Omental fat pad (tissue), 4 donors: ENCODE measurements around the gene WRAP73. TPM values are rescaled to one million over a fixed set of nuclear protein-coding genes. Genes with fewer than 3 reads are reported as not detected.

Experiments
- ATAC-seq: fragments of 150-250 bp; one replicate; pipeline ENCODE4 v1.9.1; 2016; ENCODE audit warnings: mild to moderate bottlenecking, moderate library complexity; ENCODE audit not compliant: low FRiP score
- DNase-seq: peaks from one replicate; pipeline ENCODE4 v3.0.0-alpha.2; 2019; ENCODE audit warnings: low spot score
- total RNA-seq, 4 donors: library from RNA; depleted of rRNA; stranded (reverse); fragments of >200 nt; gene quantifications; one replicate each; pipeline ENCODE4 v1.1.0, GENCODE V29; 2016
- TF ChIP-seq, protein P1 (sequence below), 3 donors: fragments of 450-650 bp; IDR thresholded peaks; one replicate each; pipeline ENCODE4 v1.5.1; 2016 to 2017; ENCODE audit warnings: antibody characterized with exemption in 3 of 3, mild to moderate bottlenecking in 3 of 3, moderate library complexity in 2 of 3

WRAP73 gene
- total RNA-seq, 4 donors from 2014 or later: 10.4 to 31.2 (median 15.5) TPM

DNA sequence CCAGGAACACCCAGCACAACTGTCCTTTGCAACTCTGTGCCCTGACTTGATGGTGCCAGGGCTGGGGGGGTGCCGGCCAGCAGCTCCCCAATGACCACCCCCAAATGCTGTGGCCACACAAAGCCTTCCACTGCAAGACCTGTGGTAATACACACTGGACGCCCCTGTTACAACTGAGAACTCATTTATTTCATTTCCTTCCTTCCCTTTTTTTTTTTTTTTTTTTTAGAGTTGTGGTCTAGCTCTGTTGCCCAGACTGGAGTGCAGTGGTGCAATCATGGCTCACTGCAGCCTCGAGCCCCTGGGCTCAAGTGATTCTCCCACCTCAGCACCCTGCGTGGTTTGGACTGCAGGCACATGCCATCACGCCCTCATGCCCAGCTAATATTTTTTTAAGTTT is 27.6 kb upstream of the WRAP73 start:
- ATAC-seq (no peak), DNase-seq (no peak)
- TF ChIP-seq, protein P1, sequence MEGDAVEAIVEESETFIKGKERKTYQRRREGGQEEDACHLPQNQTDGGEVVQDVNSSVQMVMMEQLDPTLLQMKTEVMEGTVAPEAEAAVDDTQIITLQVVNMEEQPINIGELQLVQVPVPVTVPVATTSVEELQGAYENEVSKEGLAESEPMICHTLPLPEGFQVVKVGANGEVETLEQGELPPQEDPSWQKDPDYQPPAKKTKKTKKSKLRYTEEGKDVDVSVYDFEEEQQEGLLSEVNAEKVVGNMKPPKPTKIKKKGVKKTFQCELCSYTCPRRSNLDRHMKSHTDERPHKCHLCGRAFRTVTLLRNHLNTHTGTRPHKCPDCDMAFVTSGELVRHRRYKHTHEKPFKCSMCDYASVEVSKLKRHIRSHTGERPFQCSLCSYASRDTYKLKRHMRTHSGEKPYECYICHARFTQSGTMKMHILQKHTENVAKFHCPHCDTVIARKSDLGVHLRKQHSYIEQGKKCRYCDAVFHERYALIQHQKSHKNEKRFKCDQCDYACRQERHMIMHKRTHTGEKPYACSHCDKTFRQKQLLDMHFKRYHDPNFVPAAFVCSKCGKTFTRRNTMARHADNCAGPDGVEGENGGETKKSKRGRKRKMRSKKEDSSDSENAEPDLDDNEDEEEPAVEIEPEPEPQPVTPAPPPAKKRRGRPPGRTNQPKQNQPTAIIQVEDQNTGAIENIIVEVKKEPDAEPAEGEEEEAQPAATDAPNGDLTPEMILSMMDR (IDR thresholded peaks at IDR 0.05): no peak

DNA sequence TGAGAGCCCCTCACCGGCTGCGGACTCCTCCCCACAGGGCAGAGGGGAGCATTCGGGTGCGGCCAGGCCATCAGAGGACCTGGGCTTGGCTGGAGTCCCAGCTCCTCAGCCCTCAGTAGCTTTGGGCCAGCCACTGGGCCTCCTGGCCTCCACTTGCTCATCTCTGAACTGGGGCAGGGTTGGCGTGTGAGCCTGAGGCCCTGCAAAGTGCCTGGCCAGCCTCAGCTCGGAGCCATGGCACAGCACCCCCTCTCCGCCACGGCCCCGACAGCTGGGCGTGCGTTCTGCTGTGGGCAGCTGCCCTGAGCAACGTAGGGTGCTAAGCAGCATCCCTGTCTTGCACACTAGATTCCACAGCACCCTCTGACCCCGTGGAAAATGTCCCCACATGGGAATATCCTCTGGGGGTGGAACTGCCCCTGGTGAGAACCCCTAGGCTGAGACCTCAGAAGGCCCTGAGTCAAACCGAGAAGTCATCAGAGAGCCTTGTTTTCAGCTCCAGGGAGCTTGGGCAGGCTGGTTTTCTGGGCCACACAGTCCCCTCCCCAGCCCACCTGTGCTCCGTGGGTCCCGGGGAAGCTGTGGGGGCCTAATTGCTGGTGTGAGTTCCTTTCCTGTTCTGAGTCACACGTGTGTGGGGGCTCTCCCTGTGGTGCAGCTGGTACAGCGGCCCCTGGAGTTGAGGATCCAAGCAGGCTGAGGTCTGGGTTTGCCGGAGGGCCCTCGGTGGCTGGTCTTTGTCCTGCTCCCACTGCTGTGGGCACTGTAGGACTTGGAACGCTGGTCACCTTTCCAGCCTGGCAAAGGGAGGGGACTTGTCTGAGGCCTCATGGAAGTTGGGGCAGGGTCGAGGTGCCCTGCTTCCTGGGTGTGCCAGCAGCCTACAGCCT is 26.9 kb upstream of the WRAP73 start:
- DNase-seq (no peak), ATAC-seq (no peak)
- TF ChIP-seq, protein P1 (IDR thresholded peaks at IDR 0.05): no peak

DNA sequence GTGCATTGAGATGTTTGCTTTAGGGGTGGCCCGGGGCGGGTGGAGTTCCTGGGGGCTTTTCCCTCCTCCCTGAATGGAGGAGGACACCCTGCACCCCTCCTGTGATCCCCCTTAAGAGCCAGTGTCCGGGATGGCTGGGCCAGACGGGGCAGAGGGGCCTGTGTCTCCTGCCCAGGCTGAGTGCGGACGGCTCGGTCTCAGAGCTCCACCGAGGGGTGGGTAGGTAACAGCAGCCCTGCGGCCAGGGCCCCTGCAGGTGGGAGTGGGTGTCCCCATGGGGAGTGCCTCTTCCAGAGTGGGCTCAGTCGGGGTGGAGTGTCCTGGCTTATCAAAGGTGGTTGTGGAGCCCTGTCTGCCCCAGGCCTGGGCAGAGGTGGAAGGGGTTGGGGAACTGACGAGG is 25.5 kb upstream of the WRAP73 start:
- no peak for ATAC-seq
- DNase-seq: no peak
- TF ChIP-seq, protein P1 (IDR thresholded peaks at IDR 0.05): no peak

DNA sequence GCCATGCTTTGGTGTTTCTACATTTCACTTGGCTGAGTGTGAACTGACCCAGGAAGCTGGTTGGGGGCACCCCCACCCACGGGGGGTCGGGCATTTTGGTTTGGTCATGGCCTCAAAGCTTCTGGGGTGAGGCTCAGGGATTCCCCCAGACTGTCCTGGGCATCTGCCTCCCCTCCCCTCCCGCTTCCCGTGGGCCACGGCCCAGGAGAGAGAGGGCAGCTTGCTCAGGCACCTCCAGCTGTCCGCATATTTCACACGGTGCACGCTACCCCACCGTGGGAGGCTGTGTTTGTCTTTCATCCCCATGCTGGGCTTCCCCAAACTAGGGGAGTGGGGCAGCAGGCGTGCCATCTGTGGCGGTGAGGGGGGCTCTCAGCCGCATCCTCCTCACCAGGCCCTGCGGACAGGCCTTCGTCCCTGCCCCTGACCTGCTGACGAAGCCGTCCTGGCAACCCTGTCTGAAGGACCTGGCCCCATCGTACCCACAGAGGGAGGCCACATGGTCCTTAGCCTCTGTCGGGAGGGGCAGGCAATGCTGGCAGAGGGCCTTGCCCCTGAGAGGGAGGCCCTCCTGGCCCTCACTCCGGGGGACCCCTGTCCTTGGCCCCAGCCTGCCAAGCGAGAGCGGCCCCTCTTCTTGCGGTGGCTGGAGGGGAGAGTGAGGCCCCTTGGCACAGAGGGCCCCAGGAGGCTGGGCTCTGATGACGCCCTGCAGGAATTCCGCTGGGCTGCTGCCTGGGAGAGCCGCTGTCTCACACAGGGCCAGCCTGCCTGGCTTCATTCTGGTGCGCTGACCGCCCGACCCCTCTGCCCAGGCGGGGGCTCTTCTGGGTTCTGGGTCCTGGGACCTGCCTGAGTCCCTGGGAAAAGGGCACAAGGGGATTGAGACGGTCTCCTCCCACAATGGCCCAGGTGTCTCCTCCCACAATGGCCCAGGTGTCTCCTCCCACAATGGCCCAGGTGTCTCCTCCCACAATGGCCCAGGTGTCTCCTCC is 24.5 kb upstream of the WRAP73 start:
- ATAC-seq (no peak), DNase-seq (no peak)
- TF ChIP-seq, protein P1 (IDR thresholded peaks at IDR 0.05): no peak

DNA sequence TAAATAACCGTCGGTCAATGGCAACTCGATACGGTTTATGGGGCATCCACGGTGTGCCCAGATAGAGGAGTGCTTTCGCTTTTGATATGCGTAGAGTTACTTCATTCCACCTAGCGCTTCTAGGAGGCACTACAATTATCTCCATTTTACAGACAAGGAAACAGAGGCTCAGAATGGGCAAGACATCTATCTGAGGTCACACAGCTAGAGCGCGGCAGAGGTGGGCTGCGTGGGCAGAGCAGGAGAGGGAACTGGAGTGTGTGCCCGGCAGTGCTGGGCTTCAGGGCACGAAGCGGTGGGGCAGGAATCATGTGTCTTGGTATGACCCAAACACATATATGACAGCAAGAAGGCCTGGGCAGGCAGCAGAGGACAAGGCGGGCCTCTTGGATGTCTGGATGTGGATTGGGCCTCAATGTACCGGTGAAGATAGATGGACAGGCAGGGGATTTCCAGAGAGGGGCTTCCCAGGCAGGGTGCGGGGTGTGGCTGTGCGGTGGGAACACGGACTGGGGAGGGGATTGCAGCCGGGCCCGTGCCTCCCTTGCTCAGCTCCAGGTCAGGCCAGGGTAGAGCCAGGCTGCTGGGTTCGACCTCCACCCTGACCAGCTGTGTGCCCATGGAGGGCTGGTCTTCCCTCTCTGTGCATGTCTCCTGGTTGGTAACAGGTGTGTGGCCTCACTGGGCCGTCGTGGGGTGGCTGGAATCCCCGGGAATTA is 23.6 kb upstream of the WRAP73 start:
- TF ChIP-seq, protein P1 (IDR thresholded peaks at IDR 0.05): no peak
- DNase-seq: no peak
- no peak for ATAC-seq

DNA sequence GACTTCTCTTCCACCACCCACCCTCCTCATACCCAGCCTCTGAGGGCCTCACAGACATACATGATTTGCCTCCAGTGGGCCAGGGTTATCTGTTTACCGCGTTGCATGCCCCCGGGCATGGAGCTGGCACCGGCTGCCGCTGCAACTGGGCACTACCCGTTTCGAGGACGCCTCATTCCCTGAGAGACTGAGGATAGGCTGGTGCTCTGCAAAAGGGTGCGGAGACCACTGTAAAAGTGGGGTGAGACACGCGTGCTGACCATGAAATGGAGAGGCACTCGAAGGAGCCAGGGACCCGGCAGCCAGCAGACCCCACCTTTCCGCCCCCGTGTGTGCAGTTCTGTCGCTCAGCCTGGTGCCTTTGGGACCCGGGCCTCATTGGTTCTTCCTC is 23.1 kb upstream of the WRAP73 start:
- ATAC-seq (no peak), DNase-seq (no peak)
- TF ChIP-seq, protein P1 (IDR thresholded peaks at IDR 0.05): no peak
